HepG2 (cell line): ENCODE results near the gene FZD7.

ENCODE experiments used
- ARNTL ChIP-seq: sonication (generic); formaldehyde crosslinking; IDR thresholded peaks from 2 replicates; pipeline ENCODE4 v1.4.0; 2020; ENCODE audit warnings: mild to moderate bottlenecking, missing genetic modification reagents
- BHLHE40 ChIP-seq: IDR thresholded peaks from 2 replicates; pipeline ENCODE4 v1.6.1; 2011; ENCODE audit warnings: low read length, improper control_type of control experiment
- ETV5 ChIP-seq: IDR thresholded peaks from 2 replicates; pipeline ENCODE4 v1.6.1; 2018; ENCODE audit warnings: missing biosample characterization, missing genetic modification reagents, inconsistent platforms, borderline replicate concordance
- FOXM1 ChIP-seq: sonication (generic); formaldehyde crosslinking; IDR thresholded peaks from 2 replicates; pipeline ENCODE4 v1.5.0; 2020; ENCODE audit warnings: missing genetic modification reagents
- LCORL ChIP-seq, 2 experiments: fragments of 450-650 bp in 1 of 2; sonication (generic) in 1 of 2; formaldehyde crosslinking in 1 of 2; IDR thresholded peaks; 2 replicates each; pipeline versions ENCODE4 v1.5.0 to v1.6.1; 2017 to 2020; ENCODE audit warnings: antibody characterized with exemption in 1 of 2, missing genetic modification reagents in 1 of 2
- MEF2D ChIP-seq: sonication (generic); formaldehyde crosslinking; IDR thresholded peaks from 2 replicates; pipeline ENCODE4 v1.5.1; 2020; ENCODE audit warnings: mild to moderate bottlenecking, missing genetic modification reagents
- NONO ChIP-seq, 2 experiments: fragments of 450-650 bp in 1 of 2; sonication (generic) in 1 of 2; formaldehyde crosslinking in 1 of 2; IDR thresholded peaks in 1 of 2; conservative IDR thresholded peaks in 1 of 2; 2 replicates each; pipeline versions ENCODE4 v1.6.1 to v1.8.0; 2017 to 2022; ENCODE audit warnings: mild to moderate bottlenecking in 1 of 2, missing genetic modification reagents in 1 of 2, moderate library complexity in 1 of 2
- TAF15 ChIP-seq: fragments of 200-400 bp; formaldehyde crosslinking; IDR thresholded peaks from one replicate; pipeline ENCODE4 v1.6.1; 2018; ENCODE audit warnings: mild to moderate bottlenecking, low read depth, low read length; ENCODE audit not compliant: poor library complexity, severe bottlenecking
- YY1 ChIP-seq: IDR thresholded peaks from 2 replicates; pipeline ENCODE4 v1.6.1; 2011; ENCODE audit warnings: low read length, low read depth, moderate library complexity, mild to moderate bottlenecking; ENCODE audit not compliant: insufficient read depth, insufficient replicate concordance
- TF ChIP-seq, protein P1 (sequence below): IDR thresholded peaks from 2 replicates; pipeline ENCODE4 v1.6.1; 2012; ENCODE audit warnings: inconsistent platforms
- TF ChIP-seq, protein P2 (sequence below): IDR thresholded peaks from 2 replicates; pipeline ENCODE4 v1.6.1; 2012; ENCODE audit warnings: low read length, improper control_type of control experiment
- TF ChIP-seq, protein P3 (sequence below): sonication (generic); formaldehyde crosslinking; IDR thresholded peaks from 2 replicates; pipeline ENCODE4 v1.5.0; 2020; ENCODE audit warnings: mild to moderate bottlenecking, missing genetic modification reagents, moderate library complexity
- TF ChIP-seq, protein P4 (sequence below): sonication (generic); formaldehyde crosslinking; IDR thresholded peaks from 2 replicates; pipeline ENCODE4 v1.4.0; 2020; ENCODE audit warnings: mild to moderate bottlenecking, low read depth, missing genetic modification reagents

DNA sequence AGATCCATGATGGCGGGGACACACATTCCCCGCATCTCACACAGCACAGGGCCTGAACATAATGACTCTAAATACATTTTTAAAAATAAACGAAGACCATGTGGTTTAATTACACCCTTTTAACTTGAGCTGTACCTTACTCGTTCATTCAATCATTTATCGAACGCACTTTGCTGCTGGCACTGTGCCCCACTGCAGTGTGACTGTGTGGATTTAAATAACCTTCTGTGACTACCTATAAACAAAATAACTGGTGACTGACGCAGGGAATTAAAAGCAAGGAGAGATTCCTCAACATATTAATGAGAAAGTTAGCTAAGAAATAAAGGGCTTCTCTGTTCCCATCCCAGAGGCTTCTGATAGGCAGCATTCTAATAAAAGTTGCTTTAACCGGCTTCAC is 10.9 kb upstream of the FZD7 start:
- TF ChIP-seq BHLHE40 (no peak), NONO (IDR thresholded peaks at IDR 0.05) (no peak), NONO (CRISPR knock-in tag; conservative IDR thresholded peaks at IDR 0.05) (no peak), MEF2D (CRISPR knock-in tag) (no peak), ETV5 (CRISPR knock-in tag) (no peak), YY1 (no peak), LCORL (IDR thresholded peaks at IDR 0.05) (no peak), LCORL (CRISPR knock-in tag; IDR thresholded peaks at IDR 0.05) (no peak), TAF15 (no peak), FOXM1 (CRISPR knock-in tag) (no peak), ARNTL (CRISPR knock-in tag) (no peak)
- TF ChIP-seq, protein P1, sequence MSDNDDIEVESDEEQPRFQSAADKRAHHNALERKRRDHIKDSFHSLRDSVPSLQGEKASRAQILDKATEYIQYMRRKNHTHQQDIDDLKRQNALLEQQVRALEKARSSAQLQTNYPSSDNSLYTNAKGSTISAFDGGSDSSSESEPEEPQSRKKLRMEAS: no peak
- TF ChIP-seq, protein P2, sequence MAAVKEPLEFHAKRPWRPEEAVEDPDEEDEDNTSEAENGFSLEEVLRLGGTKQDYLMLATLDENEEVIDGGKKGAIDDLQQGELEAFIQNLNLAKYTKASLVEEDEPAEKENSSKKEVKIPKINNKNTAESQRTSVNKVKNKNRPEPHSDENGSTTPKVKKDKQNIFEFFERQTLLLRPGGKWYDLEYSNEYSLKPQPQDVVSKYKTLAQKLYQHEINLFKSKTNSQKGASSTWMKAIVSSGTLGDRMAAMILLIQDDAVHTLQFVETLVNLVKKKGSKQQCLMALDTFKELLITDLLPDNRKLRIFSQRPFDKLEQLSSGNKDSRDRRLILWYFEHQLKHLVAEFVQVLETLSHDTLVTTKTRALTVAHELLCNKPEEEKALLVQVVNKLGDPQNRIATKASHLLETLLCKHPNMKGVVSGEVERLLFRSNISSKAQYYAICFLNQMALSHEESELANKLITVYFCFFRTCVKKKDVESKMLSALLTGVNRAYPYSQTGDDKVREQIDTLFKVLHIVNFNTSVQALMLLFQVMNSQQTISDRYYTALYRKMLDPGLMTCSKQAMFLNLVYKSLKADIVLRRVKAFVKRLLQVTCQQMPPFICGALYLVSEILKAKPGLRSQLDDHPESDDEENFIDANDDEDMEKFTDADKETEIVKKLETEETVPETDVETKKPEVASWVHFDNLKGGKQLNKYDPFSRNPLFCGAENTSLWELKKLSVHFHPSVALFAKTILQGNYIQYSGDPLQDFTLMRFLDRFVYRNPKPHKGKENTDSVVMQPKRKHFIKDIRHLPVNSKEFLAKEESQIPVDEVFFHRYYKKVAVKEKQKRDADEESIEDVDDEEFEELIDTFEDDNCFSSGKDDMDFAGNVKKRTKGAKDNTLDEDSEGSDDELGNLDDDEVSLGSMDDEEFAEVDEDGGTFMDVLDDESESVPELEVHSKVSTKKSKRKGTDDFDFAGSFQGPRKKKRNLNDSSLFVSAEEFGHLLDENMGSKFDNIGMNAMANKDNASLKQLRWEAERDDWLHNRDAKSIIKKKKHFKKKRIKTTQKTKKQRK: no peak
- TF ChIP-seq, protein P3, sequence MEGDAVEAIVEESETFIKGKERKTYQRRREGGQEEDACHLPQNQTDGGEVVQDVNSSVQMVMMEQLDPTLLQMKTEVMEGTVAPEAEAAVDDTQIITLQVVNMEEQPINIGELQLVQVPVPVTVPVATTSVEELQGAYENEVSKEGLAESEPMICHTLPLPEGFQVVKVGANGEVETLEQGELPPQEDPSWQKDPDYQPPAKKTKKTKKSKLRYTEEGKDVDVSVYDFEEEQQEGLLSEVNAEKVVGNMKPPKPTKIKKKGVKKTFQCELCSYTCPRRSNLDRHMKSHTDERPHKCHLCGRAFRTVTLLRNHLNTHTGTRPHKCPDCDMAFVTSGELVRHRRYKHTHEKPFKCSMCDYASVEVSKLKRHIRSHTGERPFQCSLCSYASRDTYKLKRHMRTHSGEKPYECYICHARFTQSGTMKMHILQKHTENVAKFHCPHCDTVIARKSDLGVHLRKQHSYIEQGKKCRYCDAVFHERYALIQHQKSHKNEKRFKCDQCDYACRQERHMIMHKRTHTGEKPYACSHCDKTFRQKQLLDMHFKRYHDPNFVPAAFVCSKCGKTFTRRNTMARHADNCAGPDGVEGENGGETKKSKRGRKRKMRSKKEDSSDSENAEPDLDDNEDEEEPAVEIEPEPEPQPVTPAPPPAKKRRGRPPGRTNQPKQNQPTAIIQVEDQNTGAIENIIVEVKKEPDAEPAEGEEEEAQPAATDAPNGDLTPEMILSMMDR: no peak
- TF ChIP-seq, protein P4, sequence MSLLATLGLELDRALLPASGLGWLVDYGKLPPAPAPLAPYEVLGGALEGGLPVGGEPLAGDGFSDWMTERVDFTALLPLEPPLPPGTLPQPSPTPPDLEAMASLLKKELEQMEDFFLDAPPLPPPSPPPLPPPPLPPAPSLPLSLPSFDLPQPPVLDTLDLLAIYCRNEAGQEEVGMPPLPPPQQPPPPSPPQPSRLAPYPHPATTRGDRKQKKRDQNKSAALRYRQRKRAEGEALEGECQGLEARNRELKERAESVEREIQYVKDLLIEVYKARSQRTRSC (CRISPR knock-in tag): no peak
